Limb (tissue), 2 donors: Measurements from ENCODE around the gene NR5A2.
A peak's percentile ranks its signal among the peaks of the same experiment; 100 is the strongest.

Experiments used
- DNase-seq, 2 donors: peaks; one replicate each; pipeline ENCODE4 v3.0.0-alpha.2; 2016; ENCODE audit errors: extremely low spot score in 2 of 2

Gene NR5A2

GRCh38 chr1:200062143-200062542 lies 34.6 kb downstream of the NR5A2 start:
- DNase-seq: no peak

GRCh38 chr1:200072636-200073285 lies 45.3 kb downstream of the NR5A2 start:
- no peak for DNase-seq

- no peak for DNase-seq
Observed at GRCh38 chr1:200073286-200073637, 45.8 kb downstream of the NR5A2 start.

GRCh38 chr1:200075522-200075921 lies 48.0 kb downstream of the NR5A2 start:
- no peak for DNase-seq

GRCh38 chr1:200075938-200076546 lies 48.5 kb downstream of the NR5A2 start:
- DNase-seq: peak in 1 of 2 donors; percentile 70

- peak in 1 of 2 donors; percentile 32 for DNase-seq
Observed at GRCh38 chr1:200079232-200079940, 51.9 kb downstream of the NR5A2 start.

GRCh38 chr1:200081151-200081968 lies 53.9 kb downstream of the NR5A2 start:
- no peak for DNase-seq

GRCh38 chr1:200081969-200082245 lies 54.4 kb downstream of the NR5A2 start:
- DNase-seq: no peak

GRCh38 chr1:200082329-200082728 lies 54.8 kb downstream of the NR5A2 start:
- no peak for DNase-seq

GRCh38 chr1:200090252-200091159 lies 63.0 kb downstream of the NR5A2 start:
- DNase-seq: no peak

- no peak for DNase-seq
Observed at GRCh38 chr1:200095057-200095577, 67.6 kb downstream of the NR5A2 start.

- no peak for DNase-seq
Observed at GRCh38 chr1:200096774-200097173, 69.3 kb downstream of the NR5A2 start.

GRCh38 chr1:200099040-200099439 lies 71.5 kb downstream of the NR5A2 start:
- no peak for DNase-seq

GRCh38 chr1:200103966-200104583 lies 76.6 kb downstream of the NR5A2 start:
- DNase-seq: no peak

GRCh38 chr1:200107004-200107470 lies 79.5 kb downstream of the NR5A2 start:
- DNase-seq: no peak

GRCh38 chr1:200108659-200109058 lies 81.1 kb downstream of the NR5A2 start:
- no peak for DNase-seq

GRCh38 chr1:200112290-200112689 lies 84.8 kb downstream of the NR5A2 start:
- DNase-seq: no peak

GRCh38 chr1:200115532-200115931 lies 88.0 kb downstream of the NR5A2 start:
- no peak for DNase-seq

GRCh38 chr1:200116324-200116723 lies 88.8 kb downstream of the NR5A2 start:
- no peak for DNase-seq

- no peak for DNase-seq
Observed at GRCh38 chr1:200118779-200119505, 91.4 kb downstream of the NR5A2 start.
